Caco-2 (cell line): Measurements from ENCODE around the gene RBPMS2. TPM values are rescaled to one million over a fixed set of nuclear protein-coding genes. Genes with fewer than 3 reads are reported as not detected.

Experiments used
- BruUV-seq: library from RNA; stranded (reverse); fragments of 400-500 nt; replicated peaks from 2 replicates; lab custom pipeline; 2021; lab: Mats Ljungman, UMichigan
- CTCF ChIA-PET: fragments of 300-600 bp; sonication (Branson Sonifier 250); formaldehyde crosslinking; loops from one replicate; lab custom pipeline; 2022; ENCODE audit warnings: antibody characterized with exemption; lab: Charles Lee
- POLR2A ChIA-PET: fragments of 300-600 bp; sonication (Branson Sonifier 250); formaldehyde crosslinking; loops from one replicate; lab custom pipeline; 2022; ENCODE audit warnings: antibody characterized with exemption; lab: Charles Lee
- DNase-seq, 2 experiments: peaks; one replicate each; pipeline versions ENCODE4 v3.0.0 to v3.0.0-alpha.2; 2020 to 2022
- H3K27me3 ChIP-seq: replicated peaks from 2 replicates; pipeline ENCODE4 v1.6.0; 2011; ENCODE audit warnings: low read length; ENCODE audit not compliant: control insufficient read depth, insufficient read depth
- H3K36me3 ChIP-seq: 2 replicates; pipeline ENCODE4 v1.5.1; 2011; ENCODE audit warnings: low read length; ENCODE audit not compliant: control insufficient read depth, insufficient read depth
- H3K4me1 ChIP-seq: fragments of 250-450 bp; sonication (Bioruptor Pico); 2 replicates; pipeline ENCODE4 v1.5.1; 2020; ENCODE audit warnings: mild to moderate bottlenecking
- H3K4me3 ChIP-seq: 2 replicates; pipeline ENCODE4 v1.5.1; 2011; ENCODE audit warnings: low read depth, mild to moderate bottlenecking, control low read depth, low read length
- H3K9me3 ChIP-seq: fragments of 250-450 bp; sonication (Bioruptor Pico); 2 replicates; pipeline ENCODE4 v1.5.1; 2020; ENCODE audit warnings: mild to moderate bottlenecking, moderate library complexity
- H3K27ac Mint-ChIP-seq: one replicate; pipeline ENCODE4 v1.8.0; 2022; ENCODE audit warnings: mixed read lengths; ENCODE audit not compliant: unreplicated experiment
- H3K27me3 Mint-ChIP-seq: one replicate; pipeline ENCODE4 v1.8.0; 2022; ENCODE audit warnings: mixed read lengths; ENCODE audit not compliant: insufficient read depth, unreplicated experiment
- H3K36me3 Mint-ChIP-seq: one replicate; pipeline ENCODE4 v1.8.0; 2022; ENCODE audit warnings: mild to moderate bottlenecking, mixed read lengths; ENCODE audit not compliant: insufficient read depth, unreplicated experiment
- H3K4me1 Mint-ChIP-seq: one replicate; pipeline ENCODE4 v1.8.0; 2022; ENCODE audit warnings: low read depth, mixed read lengths; ENCODE audit not compliant: unreplicated experiment
- H3K4me3 Mint-ChIP-seq: one replicate; pipeline ENCODE4 v1.8.0; 2022; ENCODE audit warnings: mild to moderate bottlenecking, moderate library complexity, mixed read lengths; ENCODE audit not compliant: unreplicated experiment
- H3K9me3 Mint-ChIP-seq: one replicate; pipeline ENCODE4 v1.8.0; 2022; ENCODE audit warnings: mixed read lengths; ENCODE audit not compliant: unreplicated experiment
- CTCF ChIP-seq, 2 experiments: fragments of 200-600 bp in 1 of 2; IDR thresholded peaks; 1 replicate in 1 of 2; 2 replicates in 1 of 2; pipeline versions ENCODE4 v1.5.1 to v1.8.0; 2011 to 2022; ENCODE audit warnings: antibody characterized with exemption in 1 of 2, control low read depth in 1 of 2, inconsistent platforms in 1 of 2, low read depth in 1 of 2, low read length in 1 of 2, mild to moderate bottlenecking in 1 of 2, moderate library complexity in 1 of 2; ENCODE audit not compliant: insufficient read depth in 1 of 2, severe bottlenecking in 1 of 2, unreplicated experiment in 1 of 2
- intact Hi-C: fragments of 100-400 bp; cut with micrococcal nuclease; formaldehyde crosslinking; loops from one replicate; pipeline ENCODE4 v1.10.0; 2022; ENCODE audit not compliant: unreplicated experiment
- total RNA-seq: library from RNA; stranded (reverse); gene quantifications from 2 replicates; pipeline ENCODE4 v1.2.3, GENCODE V29; 2022

The RBPMS2 gene
- total RNA-seq, 1 experiment from 2014 or later: 9.3 TPM

- H3K4me1 Mint-ChIP-seq: no peaks in the 10 kb centered on the region
- H3K4me3 Mint-ChIP-seq: no peak overlapping the region
- Histone ChIP-seq H3K4me1 (no peaks in the 10 kb centered on the region), H3K27me3 (no peaks in the 10 kb centered on the region), H3K4me3 (no peak overlapping the region), H3K36me3 (no peaks in the 10 kb centered on the region), H3K9me3 (no peaks in the 10 kb centered on the region)
- no peak overlapping the region for H3K27ac Mint-ChIP-seq
- no peaks in the 10 kb centered on the region for H3K27me3 Mint-ChIP-seq
- H3K9me3 Mint-ChIP-seq: no peaks in the 10 kb centered on the region
- no peak for DNase-seq
- intact Hi-C loops: no loop called here
- ChIA-PET CTCF (no interaction called here), POLR2A (no interaction called here)
- BruUV-seq: no TSS peak
- no peak for TF ChIP-seq CTCF (IDR thresholded peaks at IDR 0.05; ENCODE audit: insufficient read depth in 1 of 2, low read depth in 1 of 2, low read length in 1 of 2, severe bottlenecking in 1 of 2, unreplicated experiment in 1 of 2)
- no peaks in the 10 kb centered on the region for H3K36me3 Mint-ChIP-seq
Measured at GRCh38 chr15:64761156-64761555, 14.2 kb downstream of the RBPMS2 start.

DNA sequence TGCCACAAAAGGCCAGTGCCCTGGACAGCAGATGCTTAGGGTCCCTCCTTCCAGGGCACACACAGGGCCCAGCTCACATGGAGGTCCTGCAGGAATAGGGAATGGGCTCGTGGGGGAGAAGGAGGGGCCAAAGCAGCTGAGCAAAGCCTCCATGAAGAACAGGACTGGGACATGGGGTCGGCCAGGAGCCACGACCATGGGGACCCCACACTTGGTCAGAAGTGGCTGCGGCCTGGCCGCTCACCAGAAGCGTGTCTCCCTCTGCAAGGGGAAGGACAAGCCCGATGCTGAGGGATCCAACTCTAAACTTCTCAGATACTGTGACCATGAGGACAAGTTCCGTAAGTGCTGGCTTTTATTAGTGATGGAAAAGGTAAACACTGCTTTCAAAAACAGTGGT is 15.3 kb downstream of the RBPMS2 start:
- no peaks in the 10 kb centered on the region for H3K9me3 Mint-ChIP-seq
- no peaks in the 10 kb centered on the region for H3K27me3 Mint-ChIP-seq
- DNase-seq: no peak
- Histone ChIP-seq H3K4me3 (no peak overlapping the region), H3K4me1 (no peaks in the 10 kb centered on the region), H3K36me3 (no peaks in the 10 kb centered on the region), H3K27me3 (no peaks in the 10 kb centered on the region), H3K9me3 (no peaks in the 10 kb centered on the region)
- no peak overlapping the region for H3K4me3 Mint-ChIP-seq
- ChIA-PET CTCF (no interaction called here), POLR2A (no interaction called here)
- no peak overlapping the region for H3K27ac Mint-ChIP-seq
- intact Hi-C loops: no loop called here
- H3K36me3 Mint-ChIP-seq: no peaks in the 10 kb centered on the region
- no TSS peak for BruUV-seq
- H3K4me1 Mint-ChIP-seq: no peaks in the 10 kb centered on the region
- TF ChIP-seq CTCF (IDR thresholded peaks at IDR 0.05; ENCODE audit: insufficient read depth in 1 of 2, low read depth in 1 of 2, low read length in 1 of 2, severe bottlenecking in 1 of 2, unreplicated experiment in 1 of 2): no peak

DNA sequence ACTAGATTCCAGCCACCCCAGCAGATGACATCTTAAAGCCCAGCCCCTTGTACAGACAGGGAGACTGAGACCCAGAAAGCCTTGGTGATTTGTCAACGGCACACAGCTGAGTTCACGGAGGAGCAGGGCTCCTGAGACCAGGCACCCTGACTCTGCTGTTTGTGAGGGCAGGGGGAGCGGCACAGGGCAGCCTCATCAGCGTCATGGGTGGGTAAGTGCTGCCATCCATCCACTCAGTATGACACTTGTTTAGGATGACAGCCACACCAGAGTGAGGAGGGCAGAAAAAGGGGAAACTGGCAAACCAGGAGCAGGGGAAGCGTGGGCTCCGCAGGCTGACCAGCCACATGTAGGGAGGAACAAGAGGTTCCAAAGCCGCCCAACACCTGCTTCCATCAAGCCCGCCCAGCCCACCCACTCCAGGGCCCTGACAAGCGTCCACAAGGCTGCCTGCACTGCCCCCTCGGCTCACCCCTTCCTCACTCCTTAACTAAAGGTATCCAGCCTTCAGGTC is 19.9 kb downstream of the RBPMS2 start:
- Mint-ChIP-seq H3K27me3 (no peaks in the 10 kb centered on the region), H3K27ac (no peak overlapping the region), H3K36me3 (no peaks in the 10 kb centered on the region), H3K4me1 (no peaks in the 10 kb centered on the region), H3K9me3 (no peaks in the 10 kb centered on the region), H3K4me3 (no peak overlapping the region)
- BruUV-seq: no TSS peak
- H3K9me3 ChIP-seq: no peaks in the 10 kb centered on the region
- H3K36me3 ChIP-seq: no peaks in the 10 kb centered on the region
- POLR2A ChIA-PET: no interaction called here
- no peak for TF ChIP-seq CTCF (IDR thresholded peaks at IDR 0.05; ENCODE audit: insufficient read depth in 1 of 2, low read depth in 1 of 2, low read length in 1 of 2, severe bottlenecking in 1 of 2, unreplicated experiment in 1 of 2)
- intact Hi-C loops: no loop called here
- H3K27me3 ChIP-seq: no peaks in the 10 kb centered on the region
- H3K4me3 ChIP-seq: no peak overlapping the region
- DNase-seq: no peak
- CTCF ChIA-PET: no interaction called here
- no peaks in the 10 kb centered on the region for H3K4me1 ChIP-seq
